Measurements from ENCODE around the gene ICA1. TPM values are rescaled to one million over a fixed set of nuclear protein-coding genes. Genes with fewer than 3 reads are reported as not detected.

The ICA1 gene
- total RNA-seq, 1 donor = 4.3 TPM

DNA sequence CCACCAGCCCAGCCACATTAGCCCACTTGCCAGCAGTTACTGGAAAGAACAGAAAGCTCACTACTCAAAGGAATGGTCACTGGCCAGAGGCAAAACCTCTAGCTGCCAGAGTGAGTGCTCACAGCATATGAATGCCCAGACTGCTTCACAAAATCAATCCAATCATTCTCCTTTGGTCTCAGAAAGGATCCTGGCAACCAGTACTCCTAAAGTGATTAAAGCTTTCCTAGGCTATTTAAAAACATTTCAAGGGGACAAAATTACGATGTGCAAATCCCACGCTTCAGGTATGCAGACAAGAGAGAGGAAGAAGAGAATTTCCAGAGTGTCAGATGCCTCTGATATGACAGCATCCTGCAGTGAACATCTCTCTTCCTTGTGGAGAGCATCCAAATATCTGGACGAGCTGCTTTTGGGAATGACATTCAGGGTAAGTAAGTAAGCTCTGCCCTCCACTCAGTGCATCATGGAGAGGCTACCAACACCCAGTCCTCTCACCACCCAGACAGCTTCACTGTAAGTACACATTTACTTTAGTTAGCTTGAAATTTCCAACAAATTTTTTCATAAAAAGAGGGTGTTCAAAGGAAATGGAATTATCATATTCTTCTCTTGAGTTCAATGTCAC, 25.1 kb downstream of the ICA1 start:
- no peak overlapping the region for H3K4me3 ChIP-seq (ENCODE audit: low read depth, low read length)
- TF ChIP-seq, protein P1, sequence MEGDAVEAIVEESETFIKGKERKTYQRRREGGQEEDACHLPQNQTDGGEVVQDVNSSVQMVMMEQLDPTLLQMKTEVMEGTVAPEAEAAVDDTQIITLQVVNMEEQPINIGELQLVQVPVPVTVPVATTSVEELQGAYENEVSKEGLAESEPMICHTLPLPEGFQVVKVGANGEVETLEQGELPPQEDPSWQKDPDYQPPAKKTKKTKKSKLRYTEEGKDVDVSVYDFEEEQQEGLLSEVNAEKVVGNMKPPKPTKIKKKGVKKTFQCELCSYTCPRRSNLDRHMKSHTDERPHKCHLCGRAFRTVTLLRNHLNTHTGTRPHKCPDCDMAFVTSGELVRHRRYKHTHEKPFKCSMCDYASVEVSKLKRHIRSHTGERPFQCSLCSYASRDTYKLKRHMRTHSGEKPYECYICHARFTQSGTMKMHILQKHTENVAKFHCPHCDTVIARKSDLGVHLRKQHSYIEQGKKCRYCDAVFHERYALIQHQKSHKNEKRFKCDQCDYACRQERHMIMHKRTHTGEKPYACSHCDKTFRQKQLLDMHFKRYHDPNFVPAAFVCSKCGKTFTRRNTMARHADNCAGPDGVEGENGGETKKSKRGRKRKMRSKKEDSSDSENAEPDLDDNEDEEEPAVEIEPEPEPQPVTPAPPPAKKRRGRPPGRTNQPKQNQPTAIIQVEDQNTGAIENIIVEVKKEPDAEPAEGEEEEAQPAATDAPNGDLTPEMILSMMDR (IDR thresholded peaks at IDR 0.05; ENCODE audit: insufficient read depth, low read depth, low read length) = no peak
- DNase-seq (ENCODE audit: low read depth) = no peak

DNA sequence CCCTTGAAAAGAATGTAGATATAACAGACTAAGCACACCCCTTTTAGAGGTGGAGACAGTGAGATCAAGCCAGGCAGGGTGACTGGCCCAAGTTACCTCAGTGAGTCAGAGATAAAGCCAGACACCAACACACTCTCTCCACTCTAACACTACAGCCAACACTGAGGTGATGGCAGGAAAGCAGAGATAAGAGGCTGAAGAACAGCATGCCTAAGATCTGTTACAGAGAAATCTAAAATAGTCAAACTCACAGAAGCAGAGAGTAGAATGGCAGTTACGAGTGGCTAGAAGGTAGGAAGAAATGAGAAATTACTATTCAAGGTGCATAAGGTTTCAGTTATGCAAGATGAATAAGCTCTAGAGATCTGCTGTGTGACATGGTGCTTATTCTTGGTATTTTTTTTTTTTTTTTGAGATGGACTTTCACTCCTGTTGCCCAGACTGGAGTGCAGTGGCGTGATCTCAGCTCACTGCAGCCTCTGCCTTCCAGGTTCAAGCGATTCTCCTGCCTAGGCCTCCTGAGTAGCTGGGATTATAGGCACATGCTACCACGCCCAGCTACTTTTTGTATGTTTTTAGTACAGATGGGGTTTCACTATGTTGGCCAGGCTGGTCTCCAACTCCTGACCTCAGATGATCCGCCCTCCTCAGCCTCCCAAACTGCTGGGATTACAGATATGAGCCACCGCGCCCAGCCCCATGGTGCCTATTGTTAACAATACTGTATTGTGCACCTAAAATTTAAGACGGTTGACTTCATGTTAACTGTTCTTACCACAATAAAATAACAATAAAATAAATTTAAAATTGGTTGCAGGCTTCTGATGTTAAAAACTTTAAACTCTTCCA, 28.7 kb downstream of the ICA1 start:
- no peak for DNase-seq (ENCODE audit: low read depth)
- TF ChIP-seq, protein P1 (IDR thresholded peaks at IDR 0.05; ENCODE audit: insufficient read depth, low read depth, low read length) = no peak
- no peak overlapping the region for H3K4me3 ChIP-seq (ENCODE audit: low read depth, low read length)

DNA sequence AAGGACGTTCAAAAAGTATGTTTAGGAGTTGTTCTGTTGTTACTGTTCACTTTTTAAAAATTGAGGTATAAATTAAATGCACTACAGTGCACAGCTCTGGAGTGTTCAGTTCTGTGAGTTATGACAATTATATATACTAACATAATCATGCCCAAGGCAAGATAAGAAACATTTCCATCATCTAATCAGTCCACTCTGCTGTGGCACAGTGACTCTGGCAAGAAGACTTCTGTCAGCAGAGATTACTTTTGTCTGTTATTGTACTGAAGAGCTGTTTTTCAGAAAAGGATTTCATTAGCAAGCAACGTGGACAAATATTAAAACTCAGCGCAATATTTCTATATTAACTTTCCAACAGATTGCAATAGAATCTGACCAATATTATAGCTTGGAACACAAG, 32.0 kb downstream of the ICA1 start:
- no peak for DNase-seq (ENCODE audit: low read depth)
- TF ChIP-seq, protein P1 (IDR thresholded peaks at IDR 0.05; ENCODE audit: insufficient read depth, low read depth, low read length) = no peak
- no peak overlapping the region for H3K4me3 ChIP-seq (ENCODE audit: low read depth, low read length)

DNA sequence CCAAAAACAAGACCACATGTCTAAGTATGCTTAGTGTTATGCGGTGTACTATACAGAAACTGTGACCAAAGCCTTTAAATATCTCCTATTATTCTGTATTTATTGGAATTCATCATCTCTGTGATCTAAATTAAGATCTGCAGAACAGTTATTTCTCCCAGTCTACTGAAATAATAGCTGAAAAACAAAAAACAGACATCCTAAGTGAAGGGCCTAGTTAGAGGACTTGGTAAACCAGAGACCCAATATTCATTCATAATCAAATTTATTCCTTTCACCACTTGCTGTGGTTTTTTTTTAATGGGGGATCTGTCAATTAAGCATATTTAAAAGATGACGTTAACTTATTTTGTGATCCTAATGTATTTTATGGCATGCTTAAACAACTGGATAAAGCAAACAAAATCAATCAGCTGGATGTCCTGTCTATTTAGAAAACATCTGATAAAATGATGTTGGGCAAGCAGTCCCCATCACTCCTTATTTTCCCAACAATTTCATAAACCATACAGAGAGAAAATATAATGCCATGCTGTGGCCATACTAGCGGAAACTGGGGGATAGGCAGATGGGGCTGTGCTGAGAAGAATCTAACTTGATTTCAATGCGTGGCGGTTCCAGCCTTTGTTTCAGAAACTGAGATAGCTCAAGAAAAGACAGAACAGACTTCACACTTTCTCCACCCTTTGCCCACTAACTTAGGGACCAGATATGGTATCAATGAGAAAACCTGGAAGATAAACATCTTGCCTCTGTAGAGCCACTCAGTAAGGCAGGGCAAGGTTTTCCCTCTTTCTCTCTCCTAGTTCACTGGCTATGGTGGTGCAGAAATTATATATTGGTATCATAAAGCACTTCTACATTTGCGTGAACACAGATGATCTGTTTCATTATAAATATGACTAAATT, 32.9 kb downstream of the ICA1 start:
- DNase-seq (ENCODE audit: low read depth) = no peak
- TF ChIP-seq, protein P1 (IDR thresholded peaks at IDR 0.05; ENCODE audit: insufficient read depth, low read depth, low read length) = no peak

DNA sequence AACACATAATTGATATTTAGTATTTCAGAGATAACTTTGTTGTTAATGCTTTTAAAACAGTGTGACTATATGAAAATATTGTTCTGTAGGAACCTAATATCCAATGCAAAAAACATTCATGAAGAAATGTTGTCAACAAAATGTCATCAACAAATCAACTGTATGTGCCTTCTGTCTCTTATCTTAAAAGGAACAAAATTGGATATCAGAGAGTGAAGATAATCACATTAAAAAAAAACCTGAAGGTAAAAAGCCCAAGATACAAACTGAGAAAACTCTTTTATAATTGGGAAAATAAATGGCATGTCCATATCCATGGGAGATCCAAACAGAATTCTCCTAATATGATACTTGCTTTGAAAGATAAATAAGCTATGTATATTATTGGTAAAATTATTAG, 33.9 kb downstream of the ICA1 start:
- no peak overlapping the region for H3K4me3 ChIP-seq (ENCODE audit: low read depth, low read length)
- TF ChIP-seq, protein P1 (IDR thresholded peaks at IDR 0.05; ENCODE audit: insufficient read depth, low read depth, low read length) = no peak
- no peak for DNase-seq (ENCODE audit: low read depth)

More for the DNA sequence above, 32.9 kb downstream of the ICA1 start:
- H3K4me3 ChIP-seq (ENCODE audit: low read depth, low read length) = no peak overlapping the region

DNA sequence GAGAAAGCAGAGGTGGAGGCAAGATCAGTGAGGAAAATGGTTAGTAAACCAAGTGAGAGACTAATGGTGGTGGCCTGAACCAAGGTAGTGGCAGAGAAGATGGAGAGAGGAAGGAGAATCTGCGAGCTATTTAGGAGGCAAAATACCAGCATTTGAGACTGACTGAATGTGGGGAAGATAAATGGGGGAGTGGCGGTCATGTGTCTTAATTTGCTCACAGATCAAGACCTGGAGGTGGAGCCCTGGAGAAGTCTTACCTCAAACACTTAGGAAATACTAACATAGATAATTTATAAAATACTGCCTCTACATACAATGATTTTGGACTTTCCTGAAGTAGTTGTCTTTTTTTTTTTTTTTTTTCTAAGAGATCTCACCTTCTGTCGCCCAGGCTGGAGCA, 34.7 kb downstream of the ICA1 start:
- no peak overlapping the region for H3K4me3 ChIP-seq (ENCODE audit: low read depth, low read length)
- TF ChIP-seq, protein P1 (IDR thresholded peaks at IDR 0.05; ENCODE audit: insufficient read depth, low read depth, low read length) = no peak
- no peak for DNase-seq (ENCODE audit: low read depth)
